NT2/D1 (cell line): ENCODE data around the gene N4BP3.

Experiments used
- YY1 ChIP-seq: IDR thresholded peaks from 2 replicates; pipeline ENCODE4 v1.6.1; 2011; ENCODE audit not compliant: insufficient read length, insufficient read depth
- ZNF274 ChIP-seq: IDR thresholded peaks from 2 replicates; pipeline ENCODE4 v1.6.1; 2011; ENCODE audit warnings: mild to moderate bottlenecking, low read depth, low read length

DNA sequence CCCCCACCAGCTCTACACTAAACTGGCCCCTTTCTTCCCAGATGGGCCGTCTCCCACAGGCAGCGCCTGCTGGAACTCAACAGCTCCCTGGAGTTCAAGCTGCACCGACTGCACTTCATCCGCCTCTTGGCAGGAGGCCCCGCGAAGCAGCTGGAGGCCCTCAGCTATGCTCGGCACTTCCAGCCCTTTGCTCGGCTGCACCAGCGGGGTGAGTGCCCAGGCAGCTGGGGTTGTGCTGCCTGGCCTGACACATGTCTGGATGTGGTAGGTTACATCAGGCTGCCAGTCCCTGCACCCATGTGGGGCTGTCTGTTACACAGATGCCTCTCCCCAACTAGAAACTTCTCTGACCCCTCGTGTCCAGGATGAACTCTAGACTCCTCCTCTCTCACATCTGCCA, 30.6 kb downstream of the N4BP3 start:
- TF ChIP-seq YY1, result no peak
- no peak for TF ChIP-seq ZNF274
